ENCODE data around the gene RNF128. TPM values are rescaled to one million over a fixed set of nuclear protein-coding genes. Genes with fewer than 3 reads are reported as not detected.

RNF128 gene
- total RNA-seq, 1 donor from 2014 or later, result not detected

DNA sequence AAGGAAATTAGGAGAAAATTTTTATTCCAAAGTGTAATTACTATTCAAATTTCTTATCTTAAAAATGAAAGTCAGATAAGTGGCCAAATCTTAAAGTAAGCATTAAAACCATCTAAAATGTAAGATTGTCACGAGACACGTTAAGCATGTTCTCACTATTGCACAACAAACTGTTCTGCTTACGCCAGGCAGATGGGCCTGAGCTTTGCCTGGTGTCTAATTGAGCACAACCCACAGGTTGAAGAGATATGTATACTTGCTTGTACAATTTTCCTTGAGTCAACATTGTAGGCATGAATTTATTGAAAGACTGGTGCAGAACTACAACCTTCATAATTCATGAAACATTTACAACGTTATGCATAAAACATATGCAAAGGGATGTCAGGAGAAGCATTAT lies 3.9 kb downstream of the RNF128 start:
- Mint-ChIP-seq H3K27me3 (ENCODE audit: low read depth) (peaks cover 44% of the 10 kb centered on the region), H3K4me1 (peaks cover 8% of the 10 kb centered on the region), H3K36me3 (ENCODE audit: low read depth) (no peaks in the 10 kb centered on the region), H3K4me3 (no peak overlapping the region), H3K27ac (ENCODE audit: unreplicated experiment) (no peak overlapping the region), H3K9me3 (no peaks in the 10 kb centered on the region)
- TF ChIP-seq, protein P1, sequence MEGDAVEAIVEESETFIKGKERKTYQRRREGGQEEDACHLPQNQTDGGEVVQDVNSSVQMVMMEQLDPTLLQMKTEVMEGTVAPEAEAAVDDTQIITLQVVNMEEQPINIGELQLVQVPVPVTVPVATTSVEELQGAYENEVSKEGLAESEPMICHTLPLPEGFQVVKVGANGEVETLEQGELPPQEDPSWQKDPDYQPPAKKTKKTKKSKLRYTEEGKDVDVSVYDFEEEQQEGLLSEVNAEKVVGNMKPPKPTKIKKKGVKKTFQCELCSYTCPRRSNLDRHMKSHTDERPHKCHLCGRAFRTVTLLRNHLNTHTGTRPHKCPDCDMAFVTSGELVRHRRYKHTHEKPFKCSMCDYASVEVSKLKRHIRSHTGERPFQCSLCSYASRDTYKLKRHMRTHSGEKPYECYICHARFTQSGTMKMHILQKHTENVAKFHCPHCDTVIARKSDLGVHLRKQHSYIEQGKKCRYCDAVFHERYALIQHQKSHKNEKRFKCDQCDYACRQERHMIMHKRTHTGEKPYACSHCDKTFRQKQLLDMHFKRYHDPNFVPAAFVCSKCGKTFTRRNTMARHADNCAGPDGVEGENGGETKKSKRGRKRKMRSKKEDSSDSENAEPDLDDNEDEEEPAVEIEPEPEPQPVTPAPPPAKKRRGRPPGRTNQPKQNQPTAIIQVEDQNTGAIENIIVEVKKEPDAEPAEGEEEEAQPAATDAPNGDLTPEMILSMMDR (conservative IDR thresholded peaks at IDR 0.05), result no peak
- no peak for DNase-seq (ENCODE audit: low read depth, low spot score)

DNA sequence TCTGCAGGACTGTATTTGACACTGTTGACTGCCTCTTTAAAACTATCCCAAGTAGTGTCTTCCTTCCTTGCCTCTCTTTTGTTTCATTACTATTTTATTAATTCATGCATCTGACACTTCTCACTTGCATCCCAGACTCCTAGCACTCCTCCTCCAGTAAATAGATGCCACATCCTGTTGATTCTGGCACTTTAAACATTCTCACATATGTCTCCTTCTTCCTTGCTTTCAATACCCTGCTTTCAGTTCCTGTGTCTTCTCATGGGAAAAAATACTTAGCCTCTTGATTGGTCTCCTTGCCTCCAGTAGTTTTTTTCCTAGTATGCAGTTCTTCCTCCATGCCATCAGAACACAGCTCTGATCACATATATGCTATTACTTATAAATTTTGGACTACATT lies 5.1 kb downstream of the RNF128 start:
- no peak overlapping the region for H3K27ac Mint-ChIP-seq (ENCODE audit: unreplicated experiment)
- TF ChIP-seq, protein P1 (conservative IDR thresholded peaks at IDR 0.05), result no peak

DNA sequence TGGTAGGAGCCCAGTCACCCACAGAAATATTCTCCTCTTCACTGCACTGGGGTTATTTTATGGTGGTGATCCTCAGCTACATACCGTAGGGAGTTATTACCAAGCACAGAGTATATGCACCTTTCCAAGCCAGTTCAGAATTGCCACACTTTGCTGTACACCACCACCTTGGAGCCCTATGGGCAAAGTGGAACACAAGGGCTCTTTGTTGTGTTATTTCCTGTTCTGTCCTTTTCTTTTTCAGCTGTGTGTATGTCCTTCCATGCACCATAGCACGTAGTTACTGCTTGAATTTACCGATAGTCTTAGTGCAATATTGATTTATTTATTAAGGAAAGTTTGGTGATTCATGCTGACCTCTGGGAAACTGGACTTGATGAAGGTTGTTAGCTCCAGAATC lies 8.3 kb downstream of the RNF128 start:
- Mint-ChIP-seq H3K27ac (ENCODE audit: unreplicated experiment) (no peak overlapping the region), H3K9me3 (no peaks in the 10 kb centered on the region), H3K4me3 (no peak overlapping the region), H3K27me3 (ENCODE audit: low read depth) (peaks cover 5% of the 10 kb centered on the region), H3K4me1 (no peaks in the 10 kb centered on the region), H3K36me3 (ENCODE audit: low read depth) (no peaks in the 10 kb centered on the region)
- no peak for DNase-seq (ENCODE audit: low read depth, low spot score)
- TF ChIP-seq, protein P1 (conservative IDR thresholded peaks at IDR 0.05), result no peak

More for the DNA sequence above, 5.1 kb downstream of the RNF128 start:
- no peak for DNase-seq (ENCODE audit: low read depth, low spot score)
- Mint-ChIP-seq H3K36me3 (ENCODE audit: low read depth) (no peaks in the 10 kb centered on the region), H3K9me3 (no peaks in the 10 kb centered on the region), H3K4me1 (no peaks in the 10 kb centered on the region), H3K27me3 (ENCODE audit: low read depth) (peaks cover 33% of the 10 kb centered on the region), H3K4me3 (no peak overlapping the region)

DNA sequence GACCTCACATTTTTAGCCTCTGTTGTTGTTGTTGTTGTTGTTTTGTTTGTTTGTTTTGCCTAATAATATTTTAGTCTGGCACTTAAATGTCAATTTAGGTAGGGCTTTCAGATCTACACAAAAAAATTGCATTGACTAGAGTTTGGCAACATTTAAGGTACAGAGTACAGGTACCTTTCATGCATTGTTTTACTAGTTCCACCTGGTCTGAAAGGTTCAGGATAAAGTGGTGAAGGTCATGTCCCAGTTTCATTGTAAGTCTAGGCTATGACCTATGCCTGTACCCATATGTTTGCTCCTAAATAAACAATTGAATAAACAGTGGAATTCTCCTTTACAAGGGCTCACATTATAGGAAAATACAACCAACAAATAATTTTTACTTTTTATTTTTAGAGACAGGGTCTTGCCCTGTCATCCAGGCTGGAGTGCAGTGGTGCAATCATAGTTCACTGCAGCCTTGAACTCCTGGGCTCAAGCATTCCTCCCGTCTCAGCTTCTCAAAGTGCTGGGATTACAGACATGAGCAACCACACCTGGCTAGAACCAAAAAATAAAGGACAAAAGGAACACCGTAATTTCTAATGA lies 13.8 kb downstream of the RNF128 start:
- Mint-ChIP-seq H3K27me3 (ENCODE audit: low read depth) (peaks cover 6% of the 10 kb centered on the region), H3K36me3 (ENCODE audit: low read depth) (no peaks in the 10 kb centered on the region)
- TF ChIP-seq, protein P1 (conservative IDR thresholded peaks at IDR 0.05), result no peak

DNA sequence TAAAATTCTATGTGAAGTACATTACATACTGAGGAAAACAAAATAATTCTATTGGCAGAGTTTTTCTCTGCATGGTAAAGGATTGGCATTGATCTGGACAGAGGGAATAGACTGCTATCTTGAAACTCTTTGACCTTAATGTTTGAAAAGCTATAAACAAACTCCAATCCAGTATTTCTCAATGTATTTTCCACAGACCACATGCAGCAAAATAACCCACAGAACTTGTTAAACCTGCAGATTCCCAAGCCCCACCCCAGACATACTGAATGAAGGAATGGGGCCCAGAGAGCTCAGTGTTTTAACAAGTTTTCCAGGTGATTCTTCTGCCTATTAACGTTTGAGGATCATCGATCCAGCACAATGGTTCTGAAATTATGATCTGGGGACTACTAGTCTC lies 15.7 kb downstream of the RNF128 start:
- Mint-ChIP-seq H3K27me3 (ENCODE audit: low read depth) (peaks cover 6% of the 10 kb centered on the region), H3K27ac (ENCODE audit: unreplicated experiment) (no peak overlapping the region), H3K4me3 (no peak overlapping the region), H3K9me3 (peaks cover 2% of the 10 kb centered on the region), H3K4me1 (no peaks in the 10 kb centered on the region), H3K36me3 (ENCODE audit: low read depth) (no peaks in the 10 kb centered on the region)
- DNase-seq (ENCODE audit: low read depth, low spot score), result no peak
- TF ChIP-seq, protein P1 (conservative IDR thresholded peaks at IDR 0.05), result no peak

More for the DNA sequence above, 13.8 kb downstream of the RNF128 start:
- Mint-ChIP-seq H3K27ac (ENCODE audit: unreplicated experiment) (no peak overlapping the region), H3K4me3 (no peak overlapping the region), H3K4me1 (no peaks in the 10 kb centered on the region), H3K9me3 (peaks cover 2% of the 10 kb centered on the region)
- no peak for DNase-seq (ENCODE audit: low read depth, low spot score)
